ENCODE measurements around the gene MEIS2.

Gene MEIS2

GRCh38 chr15:37100109-37100965 lies at the start of gene MEIS2:
Gene MEIS2, minus strand, starts transcription at chr15:37100549. Its CDS starts 1,083 bp downstream, at chr15:37099466.
- H3K36me3 ChIP-seq (ENCODE audit: control insufficient read depth in 2 of 2, insufficient read depth in 2 of 2, low read length in 2 of 2), result no peaks in the 10 kb centered on the region
- peak within 1 kb of the TSS; percentile 72 to 84 for H3K9ac ChIP-seq (ENCODE audit: low read depth in 1 of 2, low read length in 2 of 2)
- peaks cover 4 to 8% of the 10 kb centered on the region in 2 donors for H3K4me1 ChIP-seq (ENCODE audit: control insufficient read depth in 2 of 2, insufficient read depth in 2 of 2, low read length in 2 of 2)
- H3K27ac ChIP-seq (ENCODE audit: low read depth in 2 of 2, low read length in 2 of 2), result peak within 1 kb of the TSS; percentile 80 to 88
- H3K4me3 ChIP-seq (ENCODE audit: low read length in 2 of 2), result peak within 1 kb of the TSS; percentile 85 to 93
- H3K27me3 ChIP-seq (ENCODE audit: control insufficient read depth in 2 of 2, insufficient read depth in 2 of 2, low read length in 2 of 2), result peaks cover 34 to 54% of the 10 kb centered on the region in 2 donors
- no peaks in the 10 kb centered on the region for H3K9me3 ChIP-seq (ENCODE audit: control insufficient read depth in 2 of 2, low read length in 2 of 2)

- no peaks in the 10 kb centered on the region for H3K27me3 ChIP-seq (ENCODE audit: control insufficient read depth in 2 of 2, insufficient read depth in 2 of 2, low read length in 2 of 2)
- H3K9me3 ChIP-seq (ENCODE audit: control insufficient read depth in 2 of 2, low read length in 2 of 2), result no peaks in the 10 kb centered on the region
- no peak overlapping the region for H3K27ac ChIP-seq (ENCODE audit: low read depth in 2 of 2, low read length in 2 of 2)
Measured at GRCh38 chr15:37149146-37149545, 48.8 kb upstream of the MEIS2 start.

DNA sequence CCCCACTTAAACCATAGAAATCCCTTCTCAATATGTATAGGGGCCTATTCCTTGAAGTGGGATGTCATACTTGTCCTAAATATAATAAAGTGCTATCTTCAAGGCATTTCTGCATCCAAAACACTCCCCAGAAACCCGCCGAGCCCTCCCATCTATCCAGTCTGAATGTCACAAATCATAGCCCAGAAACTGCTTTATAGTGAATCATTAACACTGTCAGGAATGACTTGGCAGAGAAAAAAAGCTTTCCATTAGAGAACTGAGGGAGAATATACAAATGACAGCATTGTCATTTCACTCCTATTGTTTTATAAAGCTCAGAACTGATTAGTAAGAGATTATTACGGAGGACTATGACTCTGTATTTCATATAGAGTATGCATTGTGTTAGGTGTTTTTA lies 48.4 kb upstream of the MEIS2 start:
- Histone ChIP-seq H3K36me3 (ENCODE audit: control insufficient read depth in 2 of 2, insufficient read depth in 2 of 2, low read length in 2 of 2) (no peaks in the 10 kb centered on the region), H3K9ac (ENCODE audit: low read depth in 1 of 2, low read length in 2 of 2) (no peak overlapping the region), H3K27me3 (ENCODE audit: control insufficient read depth in 2 of 2, insufficient read depth in 2 of 2, low read length in 2 of 2) (no peaks in the 10 kb centered on the region), H3K9me3 (ENCODE audit: control insufficient read depth in 2 of 2, low read length in 2 of 2) (no peaks in the 10 kb centered on the region), H3K27ac (ENCODE audit: low read depth in 2 of 2, low read length in 2 of 2) (no peak overlapping the region), H3K4me3 (ENCODE audit: low read length in 2 of 2) (no peak overlapping the region), H3K4me1 (ENCODE audit: control insufficient read depth in 2 of 2, insufficient read depth in 2 of 2, low read length in 2 of 2) (no peaks in the 10 kb centered on the region)

More at GRCh38 chr15:37149146-37149545, 48.8 kb upstream of the MEIS2 start:
- Histone ChIP-seq H3K4me3 (ENCODE audit: low read length in 2 of 2) (no peak overlapping the region), H3K36me3 (ENCODE audit: control insufficient read depth in 2 of 2, insufficient read depth in 2 of 2, low read length in 2 of 2) (no peaks in the 10 kb centered on the region), H3K4me1 (ENCODE audit: control insufficient read depth in 2 of 2, insufficient read depth in 2 of 2, low read length in 2 of 2) (no peaks in the 10 kb centered on the region), H3K9ac (ENCODE audit: low read depth in 1 of 2, low read length in 2 of 2) (no peak overlapping the region)

GRCh38 chr15:37143351-37143750 lies 43.0 kb upstream of the MEIS2 start:
- Histone ChIP-seq H3K27me3 (ENCODE audit: control insufficient read depth in 2 of 2, insufficient read depth in 2 of 2, low read length in 2 of 2) (no peaks in the 10 kb centered on the region), H3K9me3 (ENCODE audit: control insufficient read depth in 2 of 2, low read length in 2 of 2) (no peaks in the 10 kb centered on the region)

GRCh38 chr15:37142371-37142770 lies 42.0 kb upstream of the MEIS2 start:
- H3K9me3 ChIP-seq (ENCODE audit: control insufficient read depth in 2 of 2, low read length in 2 of 2), result no peaks in the 10 kb centered on the region
- H3K9ac ChIP-seq (ENCODE audit: low read depth in 1 of 2, low read length in 2 of 2), result no peak overlapping the region
- H3K4me1 ChIP-seq (ENCODE audit: control insufficient read depth in 2 of 2, insufficient read depth in 2 of 2, low read length in 2 of 2), result no peaks in the 10 kb centered on the region

More at GRCh38 chr15:37143351-37143750, 43.0 kb upstream of the MEIS2 start:
- H3K4me3 ChIP-seq (ENCODE audit: low read length in 2 of 2), result no peak overlapping the region
- H3K36me3 ChIP-seq (ENCODE audit: control insufficient read depth in 2 of 2, insufficient read depth in 2 of 2, low read length in 2 of 2), result no peaks in the 10 kb centered on the region
- H3K4me1 ChIP-seq (ENCODE audit: control insufficient read depth in 2 of 2, insufficient read depth in 2 of 2, low read length in 2 of 2), result no peaks in the 10 kb centered on the region
- no peak overlapping the region for H3K9ac ChIP-seq (ENCODE audit: low read depth in 1 of 2, low read length in 2 of 2)
- no peak overlapping the region for H3K27ac ChIP-seq (ENCODE audit: low read depth in 2 of 2, low read length in 2 of 2)

DNA sequence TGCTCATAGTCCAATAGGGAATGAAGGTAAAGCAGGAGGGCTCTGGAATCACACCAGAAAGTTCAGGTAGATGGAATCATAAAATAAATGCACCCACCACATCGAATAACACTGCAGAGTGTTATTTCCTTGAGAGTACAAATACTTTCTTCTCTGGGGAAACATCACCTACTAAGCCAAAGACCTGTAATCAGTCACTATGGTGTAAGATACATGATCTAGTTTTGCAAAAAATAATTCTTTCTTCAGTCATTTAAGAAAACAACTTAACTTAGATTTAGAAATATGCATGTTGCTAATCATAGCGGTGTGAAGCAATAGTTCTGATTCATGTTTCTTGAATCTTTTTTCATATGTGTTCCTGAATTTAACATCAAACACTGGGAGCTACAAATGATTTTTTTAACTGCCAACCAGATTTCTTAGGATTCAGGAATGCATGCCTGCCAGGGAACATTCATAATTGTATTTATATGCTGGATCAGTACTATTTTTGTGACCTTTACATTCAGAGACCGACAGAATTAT lies 40.2 kb upstream of the MEIS2 start:
- Histone ChIP-seq H3K9me3 (ENCODE audit: control insufficient read depth in 2 of 2, low read length in 2 of 2) (no peaks in the 10 kb centered on the region), H3K9ac (ENCODE audit: low read depth in 1 of 2, low read length in 2 of 2) (no peak overlapping the region), H3K27me3 (ENCODE audit: control insufficient read depth in 2 of 2, insufficient read depth in 2 of 2, low read length in 2 of 2) (no peaks in the 10 kb centered on the region), H3K4me3 (ENCODE audit: low read length in 2 of 2) (no peak overlapping the region), H3K4me1 (ENCODE audit: control insufficient read depth in 2 of 2, insufficient read depth in 2 of 2, low read length in 2 of 2) (no peaks in the 10 kb centered on the region), H3K36me3 (ENCODE audit: control insufficient read depth in 2 of 2, insufficient read depth in 2 of 2, low read length in 2 of 2) (no peaks in the 10 kb centered on the region), H3K27ac (ENCODE audit: low read depth in 2 of 2, low read length in 2 of 2) (no peak overlapping the region)

More at GRCh38 chr15:37142371-37142770, 42.0 kb upstream of the MEIS2 start:
- H3K27me3 ChIP-seq (ENCODE audit: control insufficient read depth in 2 of 2, insufficient read depth in 2 of 2, low read length in 2 of 2), result no peaks in the 10 kb centered on the region
- H3K36me3 ChIP-seq (ENCODE audit: control insufficient read depth in 2 of 2, insufficient read depth in 2 of 2, low read length in 2 of 2), result no peaks in the 10 kb centered on the region
- H3K27ac ChIP-seq (ENCODE audit: low read depth in 2 of 2, low read length in 2 of 2), result no peak overlapping the region
- no peak overlapping the region for H3K4me3 ChIP-seq (ENCODE audit: low read length in 2 of 2)

GRCh38 chr15:37138591-37139215 lies 38.4 kb upstream of the MEIS2 start:
- Histone ChIP-seq H3K36me3 (ENCODE audit: control insufficient read depth in 2 of 2, insufficient read depth in 2 of 2, low read length in 2 of 2) (no peaks in the 10 kb centered on the region), H3K9ac (ENCODE audit: low read depth in 1 of 2, low read length in 2 of 2) (no peak overlapping the region), H3K27ac (ENCODE audit: low read depth in 2 of 2, low read length in 2 of 2) (no peak overlapping the region)

GRCh38 chr15:37137221-37137620 lies 36.9 kb upstream of the MEIS2 start:
- H3K27me3 ChIP-seq (ENCODE audit: control insufficient read depth in 2 of 2, insufficient read depth in 2 of 2, low read length in 2 of 2), result no peaks in the 10 kb centered on the region
- H3K9me3 ChIP-seq (ENCODE audit: control insufficient read depth in 2 of 2, low read length in 2 of 2), result no peaks in the 10 kb centered on the region
- no peaks in the 10 kb centered on the region for H3K36me3 ChIP-seq (ENCODE audit: control insufficient read depth in 2 of 2, insufficient read depth in 2 of 2, low read length in 2 of 2)
- H3K4me1 ChIP-seq (ENCODE audit: control insufficient read depth in 2 of 2, insufficient read depth in 2 of 2, low read length in 2 of 2), result no peaks in the 10 kb centered on the region
- no peak overlapping the region for H3K4me3 ChIP-seq (ENCODE audit: low read length in 2 of 2)
- no peak overlapping the region for H3K9ac ChIP-seq (ENCODE audit: low read depth in 1 of 2, low read length in 2 of 2)
- H3K27ac ChIP-seq (ENCODE audit: low read depth in 2 of 2, low read length in 2 of 2), result no peak overlapping the region

More at GRCh38 chr15:37138591-37139215, 38.4 kb upstream of the MEIS2 start:
- Histone ChIP-seq H3K27me3 (ENCODE audit: control insufficient read depth in 2 of 2, insufficient read depth in 2 of 2, low read length in 2 of 2) (no peaks in the 10 kb centered on the region), H3K9me3 (ENCODE audit: control insufficient read depth in 2 of 2, low read length in 2 of 2) (no peaks in the 10 kb centered on the region), H3K4me1 (ENCODE audit: control insufficient read depth in 2 of 2, insufficient read depth in 2 of 2, low read length in 2 of 2) (no peaks in the 10 kb centered on the region), H3K4me3 (ENCODE audit: low read length in 2 of 2) (no peak overlapping the region)

DNA sequence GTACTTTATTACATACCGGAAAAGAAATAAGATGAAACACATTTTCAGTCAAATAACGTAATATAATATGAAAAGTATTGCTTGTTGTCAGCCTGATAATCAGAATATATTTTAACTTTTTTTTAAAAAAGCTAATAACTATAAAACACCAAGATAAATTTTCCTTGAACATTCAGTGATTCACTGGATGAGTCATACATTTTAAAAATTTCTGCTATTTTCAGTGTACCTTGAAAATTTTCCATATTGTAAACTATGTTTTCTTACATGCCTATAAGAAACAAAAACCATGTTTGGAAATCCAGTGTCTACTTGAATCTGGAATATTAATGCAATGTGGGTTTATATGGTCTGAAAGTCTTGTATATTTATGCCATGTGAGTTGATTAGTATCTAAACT lies 36.3 kb upstream of the MEIS2 start:
- Histone ChIP-seq H3K27me3 (ENCODE audit: control insufficient read depth in 2 of 2, insufficient read depth in 2 of 2, low read length in 2 of 2) (no peaks in the 10 kb centered on the region), H3K4me3 (ENCODE audit: low read length in 2 of 2) (no peak overlapping the region), H3K36me3 (ENCODE audit: control insufficient read depth in 2 of 2, insufficient read depth in 2 of 2, low read length in 2 of 2) (no peaks in the 10 kb centered on the region), H3K9me3 (ENCODE audit: control insufficient read depth in 2 of 2, low read length in 2 of 2) (no peaks in the 10 kb centered on the region), H3K27ac (ENCODE audit: low read depth in 2 of 2, low read length in 2 of 2) (no peak overlapping the region), H3K9ac (ENCODE audit: low read depth in 1 of 2, low read length in 2 of 2) (no peak overlapping the region), H3K4me1 (ENCODE audit: control insufficient read depth in 2 of 2, insufficient read depth in 2 of 2, low read length in 2 of 2) (no peaks in the 10 kb centered on the region)

DNA sequence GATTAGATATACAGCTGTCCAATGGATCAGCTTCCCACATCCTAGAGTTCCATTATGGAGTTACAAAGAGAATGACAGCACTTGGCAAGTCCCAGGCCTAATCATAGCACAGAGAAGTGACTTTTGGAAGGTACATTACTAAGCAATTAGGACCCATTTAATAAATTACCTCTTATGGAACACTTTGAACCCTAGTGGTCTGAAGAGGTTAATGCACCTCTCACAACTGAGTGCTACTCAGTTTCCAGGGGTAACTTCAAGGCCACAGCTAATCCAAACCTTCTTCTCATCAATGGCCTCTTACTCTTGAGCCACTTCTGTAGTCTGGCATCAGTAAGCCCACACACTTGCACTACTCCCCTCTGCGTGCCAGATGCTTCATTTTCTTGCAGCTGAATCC lies 34.9 kb upstream of the MEIS2 start:
- H3K4me3 ChIP-seq (ENCODE audit: low read length in 2 of 2), result no peak overlapping the region
- H3K27ac ChIP-seq (ENCODE audit: low read depth in 2 of 2, low read length in 2 of 2), result no peak overlapping the region
- no peak overlapping the region for H3K9ac ChIP-seq (ENCODE audit: low read depth in 1 of 2, low read length in 2 of 2)
- H3K9me3 ChIP-seq (ENCODE audit: control insufficient read depth in 2 of 2, low read length in 2 of 2), result no peaks in the 10 kb centered on the region
- H3K27me3 ChIP-seq (ENCODE audit: control insufficient read depth in 2 of 2, insufficient read depth in 2 of 2, low read length in 2 of 2), result peaks cover 0 to 4% of the 10 kb centered on the region in 2 donors
- H3K36me3 ChIP-seq (ENCODE audit: control insufficient read depth in 2 of 2, insufficient read depth in 2 of 2, low read length in 2 of 2), result no peaks in the 10 kb centered on the region
- H3K4me1 ChIP-seq (ENCODE audit: control insufficient read depth in 2 of 2, insufficient read depth in 2 of 2, low read length in 2 of 2), result no peaks in the 10 kb centered on the region
